DND-41 (cell line): ENCODE results near the gene ATP2B1.

ENCODE experiments used
- ATAC-seq: fragments of 200-7000 bp; cut with Tn5 transposase; 3 replicates; pipeline ENCODE4 v1.9.1; 2021; ENCODE audit warnings: low read depth; ENCODE audit not compliant: insufficient read depth
- DNase-seq: peaks from one replicate; pipeline ENCODE4 v3.0.0-alpha.2; 2020
- H2AFZ ChIP-seq: 2 replicates; pipeline ENCODE4 v1.6.0; 2012; ENCODE audit warnings: low read depth, low read length
- H3K27ac ChIP-seq: 2 replicates; pipeline ENCODE4 v1.5.1; 2012; ENCODE audit warnings: low read length, inconsistent platforms
- H3K27me3 ChIP-seq: fragments of 200-600 bp; sonication (generic); 2 replicates; pipeline ENCODE4 v1.6.0; 2012; ENCODE audit warnings: low read length, mild to moderate bottlenecking, inconsistent platforms; ENCODE audit not compliant: insufficient read depth, poor library complexity
- H3K36me3 ChIP-seq: 2 replicates; pipeline ENCODE4 v1.5.1; 2012; ENCODE audit warnings: low read length, inconsistent platforms; ENCODE audit not compliant: insufficient read depth
- H3K4me1 ChIP-seq: 2 replicates; pipeline ENCODE4 v1.5.1; 2012; ENCODE audit warnings: mild to moderate bottlenecking, low read length; ENCODE audit not compliant: insufficient read depth
- H3K4me2 ChIP-seq: 2 replicates; pipeline ENCODE4 v1.6.0; 2012; ENCODE audit warnings: mild to moderate bottlenecking, moderate library complexity, low read length, inconsistent platforms; ENCODE audit not compliant: insufficient read depth
- H3K4me3 ChIP-seq, 2 experiments: fragments of 200-600 bp in 1 of 2; shearing (Covaris generic) in 1 of 2; 2 replicates each; pipeline ENCODE4 v1.5.1; 2012 to 2016; ENCODE audit warnings: inconsistent platforms in 2 of 2, low read length in 2 of 2, mild to moderate bottlenecking in 2 of 2, low read depth in 1 of 2, moderate library complexity in 1 of 2
- H3K79me2 ChIP-seq: 2 replicates; pipeline ENCODE4 v1.6.0; 2012; ENCODE audit warnings: low read length, inconsistent platforms; ENCODE audit not compliant: insufficient read depth
- H3K9ac ChIP-seq: 2 replicates; pipeline ENCODE4 v1.6.0; 2012; ENCODE audit warnings: low read depth, mild to moderate bottlenecking, inconsistent platforms, low read length, moderate library complexity
- H3K9me3 ChIP-seq: 2 replicates; pipeline ENCODE4 v1.5.1; 2012; ENCODE audit warnings: low read length, moderate library complexity, mild to moderate bottlenecking, inconsistent platforms; ENCODE audit not compliant: insufficient read depth, severe bottlenecking
- H4K20me1 ChIP-seq: 2 replicates; pipeline ENCODE4 v1.6.0; 2012; ENCODE audit warnings: low read length; ENCODE audit not compliant: insufficient read depth
- CTCF ChIP-seq: IDR thresholded peaks from 2 replicates; pipeline ENCODE4 v1.5.1; 2012; ENCODE audit warnings: borderline replicate concordance, low read length, moderate library complexity, mild to moderate bottlenecking; ENCODE audit not compliant: poor library complexity, severe bottlenecking; ENCODE audit errors: extremely low read depth
- EZH2 ChIP-seq: IDR thresholded peaks from 3 replicates; pipeline ENCODE4 v1.6.1; 2012; ENCODE audit warnings: borderline replicate concordance, low read depth, mild to moderate bottlenecking, moderate library complexity, low read length, inconsistent platforms; ENCODE audit not compliant: severe bottlenecking

ATP2B1 gene

GRCh38 chr12:89551747-89552146 is 156.9 kb downstream of the ATP2B1 start:
- no peak for TF ChIP-seq CTCF
- TF ChIP-seq EZH2 = no peak
- ATAC-seq (no peak), DNase-seq (no peak)
- Histone ChIP-seq H3K36me3 (no peaks in the 10 kb centered on the region), H4K20me1 (no peaks in the 10 kb centered on the region), H3K9me3 (no peaks in the 10 kb centered on the region), H3K79me2 (no peaks in the 10 kb centered on the region), H3K9ac (no peak overlapping the region), H2AFZ (no peak overlapping the region), H3K4me1 (no peaks in the 10 kb centered on the region), H3K4me2 (no peak overlapping the region), H3K27me3 (no peaks in the 10 kb centered on the region), H3K27ac (no peak overlapping the region), H3K4me3 (no peak overlapping the region)

GRCh38 chr12:89547101-89547500 is 161.5 kb downstream of the ATP2B1 start:
- H3K27ac ChIP-seq = no peak overlapping the region
- H3K36me3 ChIP-seq = no peaks in the 10 kb centered on the region
- no peak overlapping the region for H3K4me3 ChIP-seq
- DNase-seq (no peak), ATAC-seq (no peak)
- no peaks in the 10 kb centered on the region for H4K20me1 ChIP-seq
- H3K9me3 ChIP-seq = no peaks in the 10 kb centered on the region
- H3K4me1 ChIP-seq = no peaks in the 10 kb centered on the region
- H3K9ac ChIP-seq = no peak overlapping the region
- no peak overlapping the region for H3K4me2 ChIP-seq
- H3K27me3 ChIP-seq = no peaks in the 10 kb centered on the region
- H2AFZ ChIP-seq = no peak overlapping the region
- H3K79me2 ChIP-seq = no peaks in the 10 kb centered on the region
- TF ChIP-seq CTCF = no peak
- no peak for TF ChIP-seq EZH2

GRCh38 chr12:89546151-89546550 is 162.5 kb downstream of the ATP2B1 start:
- no peak overlapping the region for H3K4me3 ChIP-seq
- no peak for ATAC-seq
- no peak overlapping the region for H3K4me2 ChIP-seq
- H3K27me3 ChIP-seq = no peaks in the 10 kb centered on the region
- no peaks in the 10 kb centered on the region for H4K20me1 ChIP-seq
- no peak for TF ChIP-seq EZH2
- no peak for TF ChIP-seq CTCF
- H2AFZ ChIP-seq = no peak overlapping the region
- H3K79me2 ChIP-seq = no peaks in the 10 kb centered on the region
- no peaks in the 10 kb centered on the region for H3K36me3 ChIP-seq
- H3K4me1 ChIP-seq = no peaks in the 10 kb centered on the region
- H3K9ac ChIP-seq = no peak overlapping the region
- no peaks in the 10 kb centered on the region for H3K9me3 ChIP-seq
- H3K27ac ChIP-seq = no peak overlapping the region
- no peak for DNase-seq

- H3K4me1 ChIP-seq = no peaks in the 10 kb centered on the region
- no peaks in the 10 kb centered on the region for H3K9me3 ChIP-seq
- H3K79me2 ChIP-seq = no peaks in the 10 kb centered on the region
- no peak overlapping the region for H3K4me3 ChIP-seq
- no peak overlapping the region for H3K27ac ChIP-seq
- H2AFZ ChIP-seq = no peak overlapping the region
- H3K36me3 ChIP-seq = no peaks in the 10 kb centered on the region
- DNase-seq (no peak), ATAC-seq (no peak)
- no peak for TF ChIP-seq CTCF
- no peak for TF ChIP-seq EZH2
- H3K4me2 ChIP-seq = no peak overlapping the region
- H3K9ac ChIP-seq = no peak overlapping the region
- H3K27me3 ChIP-seq = no peaks in the 10 kb centered on the region
- no peaks in the 10 kb centered on the region for H4K20me1 ChIP-seq
Observed at GRCh38 chr12:89544681-89545184, 163.9 kb downstream of the ATP2B1 start.
